NCI-H748 (cell line): Measurements from ENCODE around the gene ZFYVE28.

Experiments used
- DNase-seq: peaks from one replicate; lab custom pipeline; 2025; ENCODE audit not compliant: unreplicated experiment; lab: John Stamatoyannopoulos, UW

Gene ZFYVE28

DNA sequence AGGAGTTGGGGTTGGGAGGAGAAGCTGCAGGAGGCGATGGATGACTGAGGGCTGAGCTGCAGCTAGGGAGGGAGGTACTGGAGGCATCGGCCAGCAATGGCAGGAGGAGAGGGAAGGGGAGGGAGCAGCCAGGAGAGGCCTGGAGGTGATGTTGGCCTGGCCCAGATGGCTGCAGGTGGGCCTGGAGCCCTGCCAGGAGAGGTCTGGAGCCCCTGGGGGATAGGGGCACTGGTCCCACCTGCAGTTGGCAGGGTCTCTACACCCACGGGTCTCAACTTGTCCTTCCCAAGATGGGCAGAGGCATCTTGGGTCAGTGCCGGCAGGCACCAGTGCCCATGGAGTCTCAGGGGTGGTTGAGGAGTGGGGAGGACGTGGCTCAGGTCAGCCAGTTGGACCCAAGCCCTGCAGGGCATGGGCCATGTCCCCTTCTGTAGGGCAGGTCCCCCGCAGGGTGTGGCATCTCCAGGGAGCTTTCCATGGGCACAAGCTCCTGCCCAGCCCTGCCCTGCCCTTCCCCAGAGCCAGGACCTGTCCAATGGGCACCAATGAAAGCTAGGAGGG is 153.9 kb downstream of the ZFYVE28 start:
- DNase-seq: no peak

DNA sequence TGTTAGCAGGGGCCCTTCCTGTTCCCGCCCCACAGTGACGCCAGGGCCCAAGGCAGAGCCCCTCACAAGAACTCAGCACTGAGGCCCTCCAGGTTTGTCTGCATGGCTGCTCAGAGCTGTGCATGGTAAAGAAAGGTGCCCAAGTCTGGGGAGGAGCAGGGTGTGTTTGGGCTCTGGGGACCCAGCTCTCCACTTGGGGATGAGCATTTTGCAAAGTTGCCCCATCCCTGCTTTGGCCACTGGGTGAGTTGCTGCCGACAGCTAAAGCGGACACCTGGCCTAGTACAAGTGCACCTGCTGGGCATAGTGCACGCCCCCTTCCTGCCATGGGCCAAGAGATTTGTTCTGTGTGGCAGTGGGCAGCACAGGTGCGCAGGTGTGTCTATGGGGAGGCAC is 154.5 kb downstream of the ZFYVE28 start:
- peak; percentile 29 for DNase-seq

DNA sequence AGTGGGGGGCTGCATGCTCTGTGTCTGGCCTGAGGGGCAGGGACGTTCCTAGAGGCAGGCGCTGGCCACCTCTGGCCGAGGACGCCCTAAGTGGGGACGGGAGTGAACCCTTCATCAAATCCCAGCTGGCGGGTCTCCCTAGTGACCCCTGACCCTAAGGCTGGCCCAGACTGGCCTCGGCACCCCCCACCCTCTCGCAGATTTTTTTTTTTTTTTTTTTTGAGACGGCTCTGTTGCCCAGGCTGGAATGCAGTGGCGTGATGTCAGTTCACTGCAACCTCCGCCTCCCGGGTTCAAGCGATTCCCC is 155.5 kb downstream of the ZFYVE28 start:
- DNase-seq: no peak

DNA sequence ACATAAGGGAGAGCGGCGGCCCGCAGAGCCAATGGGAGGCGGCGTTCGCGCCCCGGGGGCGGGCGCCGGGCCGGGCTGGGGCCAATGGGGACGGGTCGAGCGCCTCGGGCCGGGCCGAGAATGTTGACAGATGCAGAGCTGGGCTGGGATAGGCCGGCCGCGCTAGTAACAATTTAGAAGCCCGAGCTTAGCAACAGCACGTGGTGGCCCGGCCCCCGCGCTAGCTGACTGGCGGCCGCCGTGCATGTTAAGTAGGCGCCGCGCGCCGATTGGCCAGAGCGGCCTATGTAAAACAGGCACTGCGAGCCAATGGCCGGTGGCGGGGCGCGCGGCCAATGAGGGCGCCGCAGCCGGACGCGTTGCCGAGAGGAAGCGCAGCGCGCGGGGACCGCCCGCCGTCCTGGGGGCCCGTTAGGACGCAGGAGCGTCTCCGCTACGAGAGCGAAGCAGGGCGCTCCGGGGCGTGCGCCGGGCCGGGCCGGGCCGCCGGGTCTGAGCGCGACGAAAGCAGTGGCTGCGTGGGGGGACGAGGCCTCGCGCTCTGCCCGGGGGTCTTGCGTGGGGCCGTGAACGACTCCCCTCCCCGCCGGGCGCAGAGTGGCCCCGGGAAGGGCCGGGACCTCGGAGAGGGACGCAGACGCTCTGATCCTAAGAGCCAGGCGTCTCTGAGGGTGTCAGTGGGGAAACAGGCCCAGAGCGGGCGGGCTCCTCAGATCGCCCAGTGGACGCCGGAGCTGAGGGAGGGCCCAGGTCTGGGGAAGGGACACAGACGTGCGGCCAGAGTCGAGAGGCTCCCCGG is 156.1 kb downstream of the ZFYVE28 start:
- DNase-seq: peak; percentile 94

DNA sequence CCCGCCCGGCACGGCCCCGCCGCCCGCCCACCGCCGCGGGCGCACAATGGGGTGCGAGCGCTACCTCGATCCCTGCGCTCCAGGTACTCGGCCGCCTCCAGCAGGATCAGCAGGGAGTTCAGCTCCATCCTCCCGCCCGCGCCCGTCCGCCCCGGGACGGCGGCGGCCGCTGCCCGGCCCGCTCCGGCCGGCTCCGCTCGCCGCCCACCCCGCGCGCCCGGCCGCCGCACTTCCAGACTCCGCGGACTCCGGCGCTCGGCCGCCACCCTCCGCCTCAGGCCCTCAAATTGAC is 156.6 kb downstream of the ZFYVE28 start, which contains the start of gene MXD4:
Gene MXD4 (minus strand): TSS at position 257 of the 292 bp plus-strand sequence. CDS start 129 bp downstream, at position 128.
- no peak for DNase-seq

DNA sequence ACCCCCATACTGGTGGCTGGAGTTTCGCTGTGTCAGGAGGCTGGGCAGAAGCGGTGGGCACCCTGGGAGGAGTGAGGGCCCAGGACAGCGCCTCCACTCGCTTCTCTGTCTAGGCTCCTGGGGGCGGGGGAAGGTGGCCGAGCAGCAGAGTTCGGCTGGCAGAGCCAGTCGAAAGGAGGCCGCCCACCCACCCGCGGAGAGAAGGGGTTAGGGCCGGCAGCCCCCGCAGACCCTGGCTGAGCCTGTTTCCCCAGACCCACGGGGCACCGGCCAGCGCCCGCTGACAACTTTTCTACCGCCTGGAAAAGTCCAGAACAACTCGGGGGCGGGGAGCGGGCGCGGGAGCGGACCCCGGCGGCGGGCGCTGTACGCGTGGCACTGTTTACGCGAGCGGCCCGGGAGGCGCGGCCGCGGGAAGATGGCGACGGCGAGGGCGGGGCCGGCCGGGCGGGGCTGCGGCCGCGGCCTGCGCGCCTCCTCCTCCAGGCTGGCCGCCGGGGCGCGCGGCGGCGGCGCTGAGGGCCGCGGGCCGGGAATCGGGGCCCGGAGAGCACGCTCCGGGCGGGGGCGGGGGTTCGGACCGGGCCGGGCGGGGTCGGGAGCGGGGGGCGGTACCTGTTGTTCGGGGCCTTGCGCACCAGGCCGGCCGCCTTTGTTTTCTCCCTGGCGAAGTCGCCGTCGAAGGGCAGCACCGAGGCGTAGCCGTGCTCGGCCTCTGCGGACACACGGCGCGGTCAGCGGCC is 157.2 kb downstream of the ZFYVE28 start:
- DNase-seq: peak; percentile 26

DNA sequence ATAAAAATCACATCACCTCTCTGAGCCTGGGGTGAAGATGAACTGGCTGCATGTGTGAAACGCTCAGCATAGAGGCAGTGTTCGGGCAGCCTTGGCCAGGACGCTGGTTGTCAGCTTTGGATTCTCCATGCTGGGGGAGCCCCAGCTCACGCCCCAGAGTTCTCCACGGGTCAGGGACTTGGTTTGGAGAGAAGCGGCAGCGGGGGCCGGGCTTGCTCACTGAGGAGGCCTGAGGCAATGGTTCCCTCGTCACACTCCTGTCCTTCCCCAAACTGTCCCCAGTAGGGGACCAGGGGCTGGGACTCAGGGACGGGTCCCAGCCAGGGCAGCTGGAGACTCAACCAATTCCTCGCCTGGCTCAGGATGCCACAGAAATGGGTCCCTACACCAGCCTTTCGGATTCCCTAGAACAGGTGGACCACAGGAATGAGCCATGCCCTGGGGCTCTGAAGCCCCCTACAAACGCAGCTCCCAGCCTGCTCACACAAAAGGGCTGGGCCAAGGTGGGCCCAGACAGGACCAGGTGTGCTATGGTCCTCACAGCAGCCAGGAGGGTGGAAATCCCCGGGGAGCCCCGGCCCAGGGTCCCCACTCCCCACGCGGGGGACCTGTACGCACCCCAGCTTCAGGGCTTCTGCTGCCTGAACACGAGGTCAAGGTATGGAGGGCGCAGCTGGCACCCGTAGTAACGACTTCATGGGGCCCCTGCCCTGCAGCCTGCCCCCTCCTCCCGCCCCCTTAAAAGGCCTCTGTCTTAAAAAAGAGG is 157.9 kb downstream of the ZFYVE28 start:
- DNase-seq: no peak

DNA sequence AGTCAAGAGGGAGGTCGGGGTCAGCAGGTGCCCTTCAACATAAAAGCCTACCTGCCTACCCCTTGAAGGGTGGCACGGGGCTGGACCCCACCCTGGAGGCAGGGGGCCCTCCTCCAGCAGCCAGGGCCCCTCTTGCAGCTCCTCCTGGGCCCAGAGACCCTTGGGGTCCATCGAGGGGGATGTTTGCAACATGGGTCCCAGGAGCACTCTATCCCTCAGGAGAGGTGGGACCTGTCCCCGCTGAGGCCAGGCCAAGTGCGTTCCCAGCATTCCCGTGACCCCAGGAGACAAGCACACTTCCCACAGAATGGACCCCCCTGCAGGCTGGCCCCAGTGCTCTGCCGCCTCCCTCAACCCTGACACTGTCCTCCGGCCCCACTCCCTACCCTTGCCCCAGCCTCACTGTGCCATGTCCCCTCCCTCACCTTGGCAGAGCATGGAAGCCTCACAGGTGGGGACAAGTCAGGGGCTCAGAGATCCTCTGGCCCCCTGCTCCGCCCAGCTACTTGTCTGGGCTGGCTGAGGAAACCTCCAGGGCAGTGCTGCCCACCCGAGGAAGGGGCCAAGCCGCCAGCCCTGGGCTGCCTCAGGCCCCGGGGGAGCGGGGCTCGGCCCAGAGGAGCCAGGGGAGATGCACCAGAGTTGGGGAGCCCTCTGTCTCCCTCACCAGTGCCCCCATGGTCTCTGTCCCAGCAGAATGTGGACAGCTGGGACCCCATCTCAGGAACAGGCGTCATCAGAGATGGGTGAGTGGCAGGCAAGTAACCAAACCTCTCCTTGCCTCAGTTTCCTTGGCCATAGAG is 158.7 kb downstream of the ZFYVE28 start:
- no peak for DNase-seq

DNA sequence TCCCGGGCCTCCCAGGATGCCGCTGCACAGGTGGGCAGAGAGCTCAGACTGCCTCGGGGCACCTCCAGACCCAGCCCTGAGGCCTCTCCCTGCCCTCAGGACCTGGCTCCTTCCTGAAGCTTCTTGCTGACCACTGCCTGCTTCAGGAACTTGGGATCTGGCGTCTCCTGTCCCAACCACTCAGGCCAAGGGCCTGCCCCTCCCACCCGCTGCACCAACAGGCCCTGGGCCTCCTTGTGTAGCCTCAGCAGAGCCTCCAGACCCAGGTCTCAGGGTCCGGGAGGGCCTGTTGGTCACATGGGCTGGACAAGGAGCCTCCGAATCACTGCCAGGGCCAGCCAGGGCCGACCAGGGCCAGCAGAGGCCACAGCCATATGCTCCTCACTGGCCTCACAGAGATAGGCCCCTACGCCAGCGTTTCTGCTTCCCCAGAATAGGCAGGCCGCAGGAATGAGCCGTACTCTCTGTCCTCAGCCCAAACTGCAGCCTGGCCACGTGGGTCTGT is 159.4 kb downstream of the ZFYVE28 start:
- DNase-seq: no peak

DNA sequence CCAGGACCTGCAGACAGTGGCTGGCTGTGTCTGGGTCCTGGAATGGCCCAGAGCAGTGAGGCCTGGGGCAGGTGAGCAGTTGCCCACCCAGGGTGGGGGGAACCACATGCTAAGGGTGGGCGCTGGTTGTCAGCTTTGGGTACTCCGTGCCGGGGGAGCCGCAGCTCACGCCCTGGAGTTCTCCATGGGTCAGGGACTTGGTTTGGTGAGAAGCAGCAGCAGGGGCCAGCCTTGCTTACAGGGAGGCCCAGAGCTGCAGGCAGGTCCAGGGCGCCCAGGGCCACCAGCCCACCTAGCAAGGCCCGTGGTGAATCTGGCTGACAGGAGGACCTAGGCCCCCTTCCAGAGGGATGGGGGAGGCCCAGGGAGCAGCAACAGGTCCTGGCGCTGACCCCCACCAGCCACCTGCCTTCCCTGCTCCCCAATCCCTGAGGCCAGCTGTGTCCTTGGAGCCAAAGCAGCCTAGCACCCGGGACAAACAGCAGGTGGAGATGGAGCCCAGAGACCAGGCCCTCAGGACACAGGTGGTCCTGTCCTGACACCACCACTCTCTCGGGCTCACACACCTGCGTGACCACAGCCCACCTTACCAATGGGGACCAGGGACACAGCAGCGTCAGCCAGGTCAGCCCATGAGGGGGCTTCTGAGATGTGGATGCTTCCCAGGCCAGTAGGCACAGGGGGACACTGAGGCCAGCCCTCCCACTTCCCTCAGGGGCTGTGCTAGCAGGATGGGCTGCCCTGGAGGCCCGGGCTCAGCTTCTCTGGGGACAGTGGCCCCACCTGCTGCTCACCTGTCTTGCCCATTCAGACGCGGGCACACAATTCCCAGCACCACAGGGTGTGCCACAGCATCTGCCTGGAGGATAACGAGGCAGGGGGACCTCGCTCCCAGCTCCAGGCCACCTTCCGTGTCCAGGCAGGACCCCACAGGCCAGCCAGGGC is 160.1 kb downstream of the ZFYVE28 start:
- no peak for DNase-seq

DNA sequence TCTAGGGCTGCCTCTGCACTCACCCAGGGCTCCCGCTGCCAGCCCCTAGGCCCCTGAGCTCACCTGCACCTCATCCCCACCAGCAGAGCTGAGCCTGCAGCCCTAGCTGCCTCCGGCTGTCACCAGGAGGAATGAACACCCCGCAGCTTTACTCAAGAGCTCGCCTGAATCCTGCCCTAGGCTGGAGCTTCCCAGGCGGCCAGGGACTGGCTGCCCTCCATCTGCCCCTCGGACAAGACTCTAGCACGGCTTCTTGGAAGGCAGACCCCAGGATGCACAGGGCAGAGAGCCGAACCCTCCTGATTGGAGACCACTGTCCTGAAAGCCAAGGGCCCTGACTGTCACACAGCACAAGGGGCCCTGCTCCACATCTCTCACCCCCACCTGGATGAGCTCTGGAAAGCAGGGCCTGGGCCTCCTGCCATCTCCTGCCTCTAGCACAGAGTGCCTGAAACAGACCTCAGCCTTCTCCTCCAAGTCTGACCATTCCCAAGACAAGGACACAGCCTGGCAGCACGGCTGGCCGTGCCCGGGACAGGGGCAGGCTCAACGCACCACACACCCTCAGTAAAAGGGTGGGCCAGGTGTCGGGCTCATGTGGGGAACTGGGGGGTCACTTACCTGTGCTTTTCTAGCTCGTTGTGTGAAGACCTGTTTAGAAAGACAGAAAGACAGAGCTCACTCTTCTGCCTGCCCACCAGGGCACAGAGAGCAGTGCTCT is 160.9 kb downstream of the ZFYVE28 start:
- no peak for DNase-seq

DNA sequence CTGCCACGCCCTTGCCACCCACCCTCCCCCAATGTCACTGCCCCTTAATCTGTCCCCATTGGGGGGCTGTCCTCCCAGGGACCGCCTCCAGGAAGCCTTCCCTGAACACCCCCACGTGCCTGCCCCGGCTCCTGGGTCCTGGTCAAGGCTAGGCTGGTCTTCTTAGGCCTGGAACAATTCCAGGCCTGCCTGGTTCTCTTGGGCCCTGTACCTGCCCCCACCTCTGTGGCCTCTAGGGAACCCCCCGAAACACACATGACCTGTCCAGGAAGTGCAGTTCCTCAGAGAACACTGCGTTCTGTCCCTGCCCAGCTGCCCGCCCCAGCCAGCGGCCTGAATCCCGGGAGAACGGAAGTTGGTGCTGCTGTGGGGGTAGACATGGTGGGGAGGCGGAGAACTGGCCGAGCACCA is 161.7 kb downstream of the ZFYVE28 start:
- no peak for DNase-seq

DNA sequence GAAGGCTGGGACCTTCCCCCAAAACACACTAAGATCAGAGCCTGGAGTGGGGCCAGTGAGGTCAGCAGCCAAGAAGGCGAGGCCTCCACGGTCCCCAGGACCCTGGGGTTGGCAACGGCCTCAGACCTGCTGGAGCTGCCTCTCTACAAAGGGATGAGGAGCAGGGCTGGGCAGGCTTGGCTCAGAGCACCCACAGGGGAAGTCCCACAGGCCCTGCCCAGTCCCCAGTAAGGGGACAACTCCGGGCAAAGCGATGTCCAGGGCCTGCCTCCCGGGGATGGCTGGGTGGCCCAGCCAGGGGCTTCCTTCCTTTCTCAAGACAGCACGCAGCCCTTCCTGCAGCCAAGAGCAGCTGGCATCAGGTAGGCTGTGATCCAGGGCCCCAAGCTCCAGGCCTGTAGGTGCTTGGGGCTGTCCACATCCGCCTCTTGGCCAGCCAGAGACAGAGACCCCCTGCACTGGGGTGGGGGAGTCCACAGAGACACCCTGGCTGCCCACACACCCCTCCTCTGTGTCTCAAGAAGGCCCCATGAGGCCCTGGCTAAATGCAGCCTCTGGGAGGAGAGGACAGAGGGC is 162.2 kb downstream of the ZFYVE28 start:
- no peak for DNase-seq

DNA sequence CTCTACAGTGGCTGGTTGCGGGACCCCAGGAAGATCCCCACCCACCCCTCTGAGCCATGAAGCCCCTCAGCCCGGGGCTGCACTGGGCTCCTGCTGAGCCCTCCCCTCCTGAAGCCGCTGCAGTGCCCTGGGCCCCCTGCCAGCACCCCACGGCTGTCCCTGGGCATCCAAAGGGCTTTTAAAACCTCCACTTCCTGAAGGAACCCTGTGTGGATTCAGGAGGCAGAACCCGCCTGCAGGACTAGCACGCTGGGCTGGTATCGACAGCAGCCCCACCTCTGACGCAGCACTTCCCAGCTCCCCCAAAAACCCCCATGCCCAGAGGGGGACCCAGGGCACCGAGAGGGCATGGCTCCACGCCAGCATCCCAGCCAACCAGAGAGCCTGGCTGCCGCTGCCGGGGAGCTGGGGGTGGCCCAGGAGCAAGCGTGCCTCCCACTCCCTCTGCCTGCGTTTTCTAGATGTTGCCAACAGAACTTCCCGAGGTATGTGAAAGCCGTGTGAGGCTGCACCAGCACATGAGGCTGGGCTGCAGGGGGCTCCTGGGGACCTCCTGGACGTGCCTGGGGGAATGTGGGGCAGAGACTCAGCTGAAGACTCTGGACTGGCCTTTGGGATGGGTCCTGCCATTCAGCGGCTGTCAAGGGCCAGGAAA is 162.8 kb downstream of the ZFYVE28 start:
- DNase-seq: no peak

DNA sequence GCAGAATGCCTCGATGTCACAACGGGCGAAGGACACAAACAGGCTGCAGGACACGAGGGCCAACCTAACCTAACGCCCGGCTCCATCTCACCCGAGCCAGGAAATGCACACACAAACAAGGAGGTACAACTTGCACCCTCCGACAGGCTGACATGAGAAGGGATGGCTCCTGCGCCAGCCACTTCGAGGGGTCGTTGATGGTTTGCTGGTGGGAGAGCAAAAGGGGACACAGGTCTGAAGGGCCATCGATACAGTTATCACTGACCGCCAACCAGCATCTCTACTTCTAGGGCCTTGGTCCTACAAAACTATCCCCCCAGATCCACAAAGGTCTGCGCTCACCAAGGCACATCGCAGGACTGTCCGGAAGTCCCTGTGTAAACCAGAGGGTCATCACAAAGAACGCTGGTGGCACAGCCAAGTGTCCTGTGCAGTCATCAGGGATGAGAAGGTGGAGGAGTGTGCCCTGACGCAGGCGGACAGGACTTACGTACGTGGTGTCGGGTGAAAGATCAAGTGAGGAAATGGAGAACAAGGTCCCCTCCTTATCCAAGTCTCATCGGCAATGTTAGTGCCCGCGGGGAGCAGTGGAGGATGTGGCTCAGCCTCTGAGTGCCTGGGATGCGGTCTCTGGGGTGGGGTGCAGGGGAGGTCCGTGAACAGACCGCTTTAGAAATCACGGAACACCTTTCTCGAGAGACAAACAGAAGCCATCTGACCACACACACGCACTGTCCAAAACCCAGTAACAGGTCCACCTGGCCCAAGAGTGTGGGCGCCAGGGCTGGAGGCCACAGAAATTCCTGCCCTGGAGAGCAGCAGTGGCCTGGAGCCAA is 163.6 kb downstream of the ZFYVE28 start:
- DNase-seq: no peak

DNA sequence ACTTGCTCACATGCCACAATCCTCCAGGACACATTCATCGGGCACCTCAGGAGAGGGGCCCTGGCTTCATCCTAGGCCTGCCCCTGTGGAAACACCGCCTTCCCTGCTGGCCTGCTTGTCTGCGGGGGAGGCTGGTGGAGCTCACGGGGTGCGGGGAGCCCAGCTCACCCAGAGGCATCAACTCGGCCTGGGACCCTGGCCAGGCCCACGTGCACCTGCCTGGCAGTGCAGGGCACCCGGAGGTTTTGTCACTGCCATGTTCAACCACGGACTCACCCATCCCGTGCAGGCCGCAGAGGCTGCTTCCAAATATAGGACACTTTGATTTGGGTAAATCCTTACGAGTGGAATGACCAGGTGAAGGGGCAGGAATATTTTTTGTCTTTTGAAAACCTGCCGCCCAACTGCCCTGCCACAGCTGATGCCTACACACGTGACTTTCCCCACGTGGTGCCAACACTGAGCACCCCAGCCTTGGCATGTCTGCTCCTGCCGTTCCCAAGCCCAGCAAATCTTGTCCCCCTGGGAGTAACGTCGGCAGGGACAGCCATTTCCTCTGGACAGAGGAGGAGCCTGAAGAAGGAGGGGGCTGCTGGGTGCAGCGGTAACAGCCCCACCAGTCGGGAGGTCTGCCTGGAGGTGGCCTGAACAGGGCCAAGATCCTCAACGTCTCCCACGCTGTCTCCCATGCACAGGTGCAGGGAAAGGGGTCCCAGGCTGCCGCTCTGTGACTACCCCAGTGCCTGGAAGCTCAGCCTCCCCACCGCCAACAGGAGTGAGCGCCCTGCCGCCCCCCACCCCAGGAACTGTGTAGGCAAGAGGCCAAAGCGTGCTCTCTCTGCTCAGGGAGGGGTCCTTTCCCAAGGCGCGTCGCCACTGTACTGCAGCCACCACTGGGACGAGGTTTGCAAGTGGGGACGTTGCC is 165.0 kb downstream of the ZFYVE28 start:
- no peak for DNase-seq
